ENCODE results near the gene PRRG2.

PRRG2 gene

GRCh38 chr19:49637821-49638738, 57.0 kb downstream of the PRRG2 start:
- Histone ChIP-seq H3F3A (ENCODE audit: control insufficient read depth, insufficient read depth) (peaks cover 6% of the 10 kb centered on the region), H3K4me2 (ENCODE audit: low read length) (peak overlapping the region; percentile 58), H3K79me2 (ENCODE audit: control insufficient read depth, low read length) (peaks cover 17% of the 10 kb centered on the region), H3K9me3 (ENCODE audit: control insufficient read depth, insufficient read depth, low read length) (no peaks in the 10 kb centered on the region), H3K36me3 (ENCODE audit: control insufficient read depth, low read length) (peaks cover 9% of the 10 kb centered on the region), H3K4me3 (ENCODE audit: low read length) (no peak overlapping the region), H4K20me1 (ENCODE audit: control insufficient read depth, insufficient read depth, low read depth, low read length) (no peaks in the 10 kb centered on the region), H3K27me3 (ENCODE audit: control insufficient read depth, low read length) (peaks cover 19% of the 10 kb centered on the region), H3K27ac (ENCODE audit: low read depth, low read length) (no peak overlapping the region), H3K9me2 (replicated peaks; ENCODE audit: control insufficient read depth, low read length) (no peaks in the 10 kb centered on the region), H3K4me1 (ENCODE audit: control insufficient read depth, low read length) (peaks cover 24% of the 10 kb centered on the region)
- TF ChIP-seq CTCF (IDR thresholded peaks at IDR 0.05; ENCODE audit: low read depth, low read length, poor library complexity, severe bottlenecking), result no peak

GRCh38 chr19:49639401-49640112, 58.4 kb downstream of the PRRG2 start:
- H3F3A ChIP-seq (ENCODE audit: control insufficient read depth, insufficient read depth), result peaks cover 6% of the 10 kb centered on the region
- no peak overlapping the region for H3K27ac ChIP-seq (ENCODE audit: low read depth, low read length)
- peaks cover 32% of the 10 kb centered on the region for H3K79me2 ChIP-seq (ENCODE audit: control insufficient read depth, low read length)
- H3K4me1 ChIP-seq (ENCODE audit: control insufficient read depth, low read length), result peaks cover 32% of the 10 kb centered on the region
- H3K4me2 ChIP-seq (ENCODE audit: low read length), result peak overlapping the region; percentile 76
- peak overlapping the region; percentile 66 for H3K4me3 ChIP-seq (ENCODE audit: low read length)
- H3K9me3 ChIP-seq (ENCODE audit: control insufficient read depth, insufficient read depth, low read length), result no peaks in the 10 kb centered on the region
- no peaks in the 10 kb centered on the region for H4K20me1 ChIP-seq (ENCODE audit: control insufficient read depth, insufficient read depth, low read depth, low read length)
- H3K27me3 ChIP-seq (ENCODE audit: control insufficient read depth, low read length), result peaks cover 19% of the 10 kb centered on the region
- no peak for TF ChIP-seq CTCF (IDR thresholded peaks at IDR 0.05; ENCODE audit: low read depth, low read length, poor library complexity, severe bottlenecking)
- no peak for TF ChIP-seq EZH2phosphoT487 (IDR thresholded peaks at IDR 0.05; ENCODE audit: borderline replicate concordance, low read length)
- H3K9me2 ChIP-seq (replicated peaks; ENCODE audit: control insufficient read depth, low read length), result no peaks in the 10 kb centered on the region
- peaks cover 19% of the 10 kb centered on the region for H3K36me3 ChIP-seq (ENCODE audit: control insufficient read depth, low read length)

GRCh38 chr19:49640113-49640898, 59.2 kb downstream of the PRRG2 start, which contains the start of gene RRAS:
RRAS (minus strand) TSS chr19:49640143; CDS start chr19:49640098, 45 bp downstream.
- peaks cover 26% of the 10 kb centered on the region for H3K36me3 ChIP-seq (ENCODE audit: control insufficient read depth, low read length)
- peak within 1 kb of the TSS; percentile 99 for H3K4me3 ChIP-seq (ENCODE audit: low read length)
- peaks cover 19% of the 10 kb centered on the region for H3K27me3 ChIP-seq (ENCODE audit: control insufficient read depth, low read length)
- no peaks in the 10 kb centered on the region for H4K20me1 ChIP-seq (ENCODE audit: control insufficient read depth, insufficient read depth, low read depth, low read length)
- no peaks in the 10 kb centered on the region for H3K9me3 ChIP-seq (ENCODE audit: control insufficient read depth, insufficient read depth, low read length)
- H3K4me1 ChIP-seq (ENCODE audit: control insufficient read depth, low read length), result peaks cover 32% of the 10 kb centered on the region
- no peaks in the 10 kb centered on the region for H3K9me2 ChIP-seq (replicated peaks; ENCODE audit: control insufficient read depth, low read length)
- no peak for TF ChIP-seq EZH2phosphoT487 (IDR thresholded peaks at IDR 0.05; ENCODE audit: borderline replicate concordance, low read length)
- peak within 1 kb of the TSS; percentile 99 for H3K4me2 ChIP-seq (ENCODE audit: low read length)
- H3F3A ChIP-seq (ENCODE audit: control insufficient read depth, insufficient read depth), result peaks cover 6% of the 10 kb centered on the region
- H3K27ac ChIP-seq (ENCODE audit: low read depth, low read length), result peak within 1 kb of the TSS; percentile 98
- H3K79me2 ChIP-seq (ENCODE audit: control insufficient read depth, low read length), result peaks cover 40% of the 10 kb centered on the region

Data from DOHH2 (cell line).